Mucosa of descending colon (tissue), 3 donors: ENCODE data around the gene MSH3. TPM values are rescaled to one million over a fixed set of nuclear protein-coding genes. Genes with fewer than 3 reads are reported as not detected.

ENCODE experiments used
- ATAC-seq: fragments of 200-7000 bp; cut with Tn5 transposase; one replicate; pipeline ENCODE4 v1.9.1; 2020; ENCODE audit warnings: mild to moderate bottlenecking, moderate library complexity
- DNase-seq, 3 donors: peaks; one replicate each; pipeline ENCODE4 v3.0.0-alpha.2; 2020
- H3K36me3 ChIP-seq: fragments of 200-600 bp; one replicate; pipeline ENCODE4 v1.8.0; 2021; ENCODE audit warnings: low read depth, mild to moderate bottlenecking
- H3K4me1 ChIP-seq: fragments of 200-600 bp; one replicate; pipeline ENCODE4 v1.8.0; 2021; ENCODE audit warnings: low read depth, mild to moderate bottlenecking
- H3K4me3 ChIP-seq: fragments of 200-600 bp; one replicate; pipeline ENCODE4 v1.8.0; 2021; ENCODE audit warnings: mild to moderate bottlenecking
- H3K9me3 ChIP-seq: fragments of 200-600 bp; one replicate; pipeline ENCODE4 v1.8.0; 2021; ENCODE audit warnings: mild to moderate bottlenecking
- CTCF ChIP-seq: fragments of 200-600 bp; IDR thresholded peaks from one replicate; pipeline ENCODE4 v1.8.0; 2022; ENCODE audit warnings: antibody characterized with exemption, mild to moderate bottlenecking
- intact Hi-C, 2 donors: fragments of 100-400 bp; cut with DNase I in 1 of 2; cut with micrococcal nuclease in 1 of 2; formaldehyde crosslinking; loops; one replicate each; pipeline versions ENCODE4 v1.11.0 to v1.11.1; 2022; cut with DNase I, micrococcal nuclease
- total RNA-seq, 3 donors: library from RNA; stranded (reverse); fragmentation: NEBNext Ultra II Directional in 2 of 3; extraction: Animal tissue kit (Norgen Biotek cat#: 25700) in 2 of 3; gene quantifications; one replicate each; pipeline versions ENCODE4 v1.2.1 to v1.2.4, GENCODE V29; 2021 to 2023
- donor health status: DM: no; HTN: no; CAD: no; lungs with moderate emphysema.
- donor health status: DM: no; HTN: no; CAD: no.
- donor health status: DM: no; HTN: yes; CAD: no.

MSH3 gene
- total RNA-seq, 3 donors from 2014 or later: 16.8 to 20.0 (median 17.1) TPM

- ATAC-seq: no peak
Observed at GRCh38 chr5:80625230-80625629, 29.2 kb upstream of the MSH3 start.

GRCh38 chr5:80629281-80629680, 25.2 kb upstream of the MSH3 start:
- no peak for ATAC-seq
- Histone ChIP-seq H3K9me3 (no peaks in the 10 kb centered on the region), H3K4me1 (no peaks in the 10 kb centered on the region), H3K36me3 (no peaks in the 10 kb centered on the region), H3K4me3 (no peak overlapping the region)
- no peak for DNase-seq
- no peak for TF ChIP-seq CTCF
- intact Hi-C loops: no loop called here

More at GRCh38 chr5:80625230-80625629, 29.2 kb upstream of the MSH3 start:
- H3K36me3 ChIP-seq: no peaks in the 10 kb centered on the region
- no peak for TF ChIP-seq CTCF
- no peak overlapping the region for H3K4me3 ChIP-seq
- no peak for DNase-seq
- intact Hi-C loops: no loop called here
- H3K4me1 ChIP-seq: no peaks in the 10 kb centered on the region
- H3K9me3 ChIP-seq: no peaks in the 10 kb centered on the region

GRCh38 chr5:80631278-80632259, 22.9 kb upstream of the MSH3 start:
- Histone ChIP-seq H3K4me3 (no peak overlapping the region), H3K9me3 (no peaks in the 10 kb centered on the region), H3K36me3 (no peaks in the 10 kb centered on the region), H3K4me1 (no peaks in the 10 kb centered on the region)
- intact Hi-C loops: no loop called here
- no peak for ATAC-seq
- DNase-seq: no peak
- TF ChIP-seq CTCF: no peak

- TF ChIP-seq CTCF: no peak
- Histone ChIP-seq H3K9me3 (no peaks in the 10 kb centered on the region), H3K4me1 (no peaks in the 10 kb centered on the region), H3K36me3 (no peaks in the 10 kb centered on the region), H3K4me3 (no peak overlapping the region)
- ATAC-seq: no peak
- no peak for DNase-seq
- intact Hi-C loops: no loop called here
Observed at GRCh38 chr5:80632700-80633099, 21.8 kb upstream of the MSH3 start.

- Histone ChIP-seq H3K4me3 (no peak overlapping the region), H3K36me3 (no peaks in the 10 kb centered on the region), H3K4me1 (no peaks in the 10 kb centered on the region), H3K9me3 (no peaks in the 10 kb centered on the region)
- intact Hi-C loops: no loop called here
- no peak for TF ChIP-seq CTCF
- DNase-seq (no peak), ATAC-seq (no peak)
Observed at GRCh38 chr5:80634193-80634592, 20.3 kb upstream of the MSH3 start.
